HG03025 (cell line): ENCODE results near the gene ZNF487.

Experiments
- ATAC-seq: cut with Tn5 transposase; IDR thresholded peaks from one replicate; pipeline ENCODE4 v1.9.1; 2021; ENCODE audit warnings: mild to moderate bottlenecking, moderate library complexity; ENCODE audit not compliant: unreplicated experiment, low FRiP score

ZNF487 gene

GRCh38 chr10:43482319-43483078, 45.6 kb downstream of the ZNF487 start:
- ATAC-seq = no peak

GRCh38 chr10:43491855-43492254, 54.9 kb downstream of the ZNF487 start:
- no peak for ATAC-seq

GRCh38 chr10:43502931-43503330, 66.0 kb downstream of the ZNF487 start:
- ATAC-seq = no peak

GRCh38 chr10:43524434-43525247, 87.7 kb downstream of the ZNF487 start:
- ATAC-seq = no peak
